Fibroblast of lung (primary cell): ENCODE data around the gene BTBD9. TPM values are rescaled to one million over a fixed set of nuclear protein-coding genes. Genes with fewer than 3 reads are reported as not detected.
"Not testable (repeated sequence)": the region's sequence is repeated elsewhere in the genome, so short reads cannot be mapped to it uniquely, and the experiment has no call there.

Experiments
- DNase-seq, 2 donors: peaks; one replicate each; pipeline versions ENCODE4 v3.0.0 to v3.0.0-alpha.2; 2010; ENCODE audit warnings: low read depth in 2 of 2
- H2AFZ ChIP-seq: 2 replicates; pipeline ENCODE4 v1.5.1; 2012; ENCODE audit warnings: low read length, control low read depth, inconsistent platforms
- H3K27ac ChIP-seq: 2 replicates; pipeline ENCODE4 v1.5.1; 2011; ENCODE audit warnings: low read length, control low read depth; ENCODE audit not compliant: insufficient read depth
- H3K27me3 ChIP-seq: 2 replicates; pipeline ENCODE4 v1.5.1; 2011; ENCODE audit warnings: mild to moderate bottlenecking, low read length; ENCODE audit not compliant: control insufficient read depth, insufficient read depth
- H3K36me3 ChIP-seq: 2 replicates; pipeline ENCODE4 v1.5.1; 2011; ENCODE audit warnings: low read length; ENCODE audit not compliant: control insufficient read depth, insufficient read depth
- H3K4me1 ChIP-seq: 2 replicates; pipeline ENCODE4 v1.5.1; 2011; ENCODE audit warnings: low read length; ENCODE audit not compliant: control insufficient read depth, insufficient read depth; ENCODE audit errors: extremely low read depth
- H3K4me2 ChIP-seq: 2 replicates; pipeline ENCODE4 v1.5.1; 2011; ENCODE audit warnings: low read length, control low read depth; ENCODE audit not compliant: insufficient read depth; ENCODE audit errors: extremely low read depth
- H3K4me3 ChIP-seq, 4 experiments: fragments of 200-600 bp in 1 of 4; sonication (generic) in 1 of 4; replicated peaks in 1 of 4; 2 replicates each; pipeline ENCODE4 v1.5.1; 2011 to 2016; ENCODE audit warnings: low read length in 4 of 4, low read depth in 3 of 4, mild to moderate bottlenecking in 3 of 4, control low read depth in 2 of 4, inconsistent platforms in 1 of 4, mixed read lengths in 1 of 4; ENCODE audit not compliant: insufficient read depth in 1 of 4; ENCODE audit errors: control extremely low read depth in 1 of 4
- H3K79me2 ChIP-seq: 2 replicates; pipeline ENCODE4 v1.5.1; 2012; ENCODE audit warnings: mild to moderate bottlenecking, low read length, inconsistent platforms; ENCODE audit not compliant: control insufficient read depth, insufficient read depth
- H3K9ac ChIP-seq: 2 replicates; pipeline ENCODE4 v1.5.1; 2011; ENCODE audit warnings: mild to moderate bottlenecking, low read length, control low read depth; ENCODE audit not compliant: insufficient read depth
- H3K9me3 ChIP-seq: 2 replicates; pipeline ENCODE4 v1.5.1; 2012; ENCODE audit warnings: low read depth, low read length; ENCODE audit not compliant: control insufficient read depth, insufficient read depth
- H4K20me1 ChIP-seq: 2 replicates; pipeline ENCODE4 v1.5.1; 2011; ENCODE audit warnings: low read length; ENCODE audit not compliant: control insufficient read depth, insufficient read depth; ENCODE audit errors: extremely low read depth
- CTCF ChIP-seq, 2 donors: IDR thresholded peaks in 1 of 2; conservative IDR thresholded peaks in 1 of 2; 1 replicate in 1 of 2; 2 replicates in 1 of 2; pipeline ENCODE4 v1.5.1; 2011 to 2012; ENCODE audit warnings: low read length in 2 of 2, control low read depth in 1 of 2, inconsistent platforms in 1 of 2, low read depth in 1 of 2, mild to moderate bottlenecking in 1 of 2
- EZH2 ChIP-seq: IDR thresholded peaks from 2 replicates; pipeline ENCODE4 v1.5.1; 2012; ENCODE audit warnings: low read length, control low read depth, mild to moderate bottlenecking; ENCODE audit errors: missing control alignments
- polyA plus RNA-seq, 2 donors: library from polyadenylated mRNA; depleted of rRNA in 1 of 2; stranded (reverse) in 1 of 2; unstranded in 1 of 2; fragments of >200 nt; gene quantifications; 2 replicates each; pipeline ENCODE4 v1.2.1, GENCODE V29; 2011 to 2012; ENCODE audit warnings: missing spikeins in 1 of 2
- total RNA-seq: library from RNA; depleted of rRNA; stranded (reverse); fragments of >200 nt; gene quantifications from 2 replicates; pipeline ENCODE4 v1.2.1, GENCODE V29; 2014

BTBD9 gene
- total and polyA plus RNA-seq, 2 donors (not counting 1 experiment from before 2014, with no cell fraction given) = 7.7 to 13.4 TPM

GRCh38 chr6:38349221-38349620 lies 290.5 kb downstream of the BTBD9 start:
- TF ChIP-seq CTCF (conservative IDR thresholded peaks at IDR 0.05 in 1 of 2, IDR thresholded peaks at IDR 0.05 in 1 of 2; ENCODE audit: low read depth in 1 of 2, low read length in 2 of 2) = no peak
- no peak for TF ChIP-seq EZH2
- Histone ChIP-seq H3K79me2 (no peaks in the 10 kb centered on the region), H3K4me2 (no peak overlapping the region), H3K4me1 (peaks cover 6% of the 10 kb centered on the region), H3K9ac (no peak overlapping the region), H3K9me3 (no peaks in the 10 kb centered on the region), H2AFZ (no peak overlapping the region), H3K4me3 (no peak overlapping the region), H3K27me3 (no peaks in the 10 kb centered on the region), H3K36me3 (no peaks in the 10 kb centered on the region), H3K27ac (no peak overlapping the region), H4K20me1 (no peaks in the 10 kb centered on the region)
- no peak for DNase-seq

DNA sequence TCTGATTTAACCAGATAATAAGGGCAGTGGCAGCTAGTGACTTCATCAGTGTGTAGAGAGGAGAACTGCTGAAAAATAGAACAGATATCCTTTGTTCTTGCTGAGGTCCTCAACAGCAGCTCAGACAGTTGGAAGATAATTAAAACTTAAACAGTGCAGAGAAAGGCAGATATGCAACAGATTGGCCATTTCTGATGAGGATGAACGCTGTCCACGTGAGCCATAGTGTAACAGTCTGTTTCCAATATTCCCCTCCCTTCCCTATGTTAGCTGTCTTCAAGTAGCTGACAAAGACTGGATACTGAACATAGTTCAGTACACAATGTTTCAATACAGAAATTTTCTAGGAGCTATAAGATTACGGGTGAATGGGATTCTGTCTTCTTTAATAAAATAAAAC lies 291.4 kb downstream of the BTBD9 start:
- H3K79me2 ChIP-seq = no peaks in the 10 kb centered on the region
- no peaks in the 10 kb centered on the region for H3K9me3 ChIP-seq
- no peak for DNase-seq
- no peak overlapping the region for H3K4me3 ChIP-seq
- TF ChIP-seq EZH2 (no peak), CTCF (conservative IDR thresholded peaks at IDR 0.05 in 1 of 2, IDR thresholded peaks at IDR 0.05 in 1 of 2; ENCODE audit: low read depth in 1 of 2, low read length in 2 of 2) (no peak)
- H3K4me1 ChIP-seq = peaks cover 6% of the 10 kb centered on the region
- H3K27ac ChIP-seq = no peak overlapping the region
- no peak overlapping the region for H2AFZ ChIP-seq
- no peaks in the 10 kb centered on the region for H4K20me1 ChIP-seq
- no peak overlapping the region for H3K4me2 ChIP-seq
- no peaks in the 10 kb centered on the region for H3K36me3 ChIP-seq
- no peak overlapping the region for H3K9ac ChIP-seq
- no peaks in the 10 kb centered on the region for H3K27me3 ChIP-seq

GRCh38 chr6:38347829-38348228 lies 291.9 kb downstream of the BTBD9 start:
- H2AFZ ChIP-seq, H3K9me3 ChIP-seq, H3K36me3 ChIP-seq, H4K20me1 ChIP-seq, H3K27ac ChIP-seq, H3K9ac ChIP-seq, H3K4me2 ChIP-seq, H3K4me1 ChIP-seq, H3K79me2 ChIP-seq, H3K27me3 ChIP-seq, H3K4me3 ChIP-seq: not testable (repeated sequence)
- DNase-seq = peak in 1 of 2 donors; percentile 47
